ENCODE data around the gene GAP43. TPM values are rescaled to one million over a fixed set of nuclear protein-coding genes. Genes with fewer than 3 reads are reported as not detected.

GAP43 gene
- total RNA-seq: not detected in 2 replicates

DNA sequence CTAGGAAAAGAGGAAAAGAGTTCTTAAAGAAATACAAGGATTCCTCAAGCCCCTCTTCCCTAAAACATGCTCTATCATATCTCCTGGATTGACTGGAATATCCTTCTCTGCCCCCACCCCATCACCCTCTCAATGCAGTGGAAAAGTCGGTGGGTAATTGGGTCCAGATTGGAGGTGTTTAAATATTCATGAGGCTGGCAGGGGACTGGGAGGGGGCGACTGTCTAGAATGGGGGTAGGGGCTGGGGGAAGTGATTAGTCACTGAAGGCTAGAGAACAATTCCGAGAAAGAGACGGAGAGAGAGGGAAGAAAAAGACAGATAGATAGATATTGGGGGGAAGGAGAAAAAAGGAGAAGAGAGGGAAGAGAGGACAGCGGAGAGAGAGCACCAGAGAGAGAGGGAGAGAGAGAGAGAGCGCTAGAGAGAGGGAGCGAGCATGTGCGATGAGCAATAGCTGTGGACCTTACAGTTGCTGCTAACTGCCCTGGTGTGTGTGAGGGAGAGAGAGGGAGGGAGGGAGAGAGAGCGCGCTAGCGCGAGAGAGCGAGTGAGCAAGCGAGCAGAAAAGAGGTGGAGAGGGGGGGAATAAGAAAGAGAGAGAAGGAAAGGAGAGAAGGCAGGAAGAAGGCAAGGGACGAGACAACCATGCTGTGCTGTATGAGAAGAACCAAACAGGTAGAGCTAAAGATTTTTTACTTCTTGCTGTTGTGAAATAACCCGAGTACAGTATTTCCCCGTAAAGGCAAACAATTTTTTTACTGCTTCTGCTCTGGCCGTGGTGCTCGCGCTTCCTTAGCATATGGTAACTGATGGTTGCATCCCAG lies at the start of gene GAP43:
Gene GAP43, plus strand, starts transcription at position 467 of the 825 bp plus-strand sequence. Its CDS starts 180 bp downstream, at position 647.

Data from dermis lymphatic vessel endothelial cell (primary cell).